ENCODE measurements around the gene ERG28.

GRCh38 chr14:75643985-75644384, 16.7 kb downstream of the ERG28 start:
- no peak for TF ChIP-seq CTCF (IDR thresholded peaks at IDR 0.05 in 2 of 3, conservative IDR thresholded peaks at IDR 0.05 in 1 of 3; ENCODE audit: borderline replicate concordance in 1 of 3, insufficient read depth in 1 of 3, low read depth in 2 of 3, low read length in 2 of 3)
- no peak for TF ChIP-seq REST (IDR thresholded peaks at IDR 0.05; ENCODE audit: low read depth)
- TF ChIP-seq ELF1 (IDR thresholded peaks at IDR 0.05; ENCODE audit: borderline replicate concordance, low read depth) = no peak
